ENCODE results near the gene CPSF3.

DNA sequence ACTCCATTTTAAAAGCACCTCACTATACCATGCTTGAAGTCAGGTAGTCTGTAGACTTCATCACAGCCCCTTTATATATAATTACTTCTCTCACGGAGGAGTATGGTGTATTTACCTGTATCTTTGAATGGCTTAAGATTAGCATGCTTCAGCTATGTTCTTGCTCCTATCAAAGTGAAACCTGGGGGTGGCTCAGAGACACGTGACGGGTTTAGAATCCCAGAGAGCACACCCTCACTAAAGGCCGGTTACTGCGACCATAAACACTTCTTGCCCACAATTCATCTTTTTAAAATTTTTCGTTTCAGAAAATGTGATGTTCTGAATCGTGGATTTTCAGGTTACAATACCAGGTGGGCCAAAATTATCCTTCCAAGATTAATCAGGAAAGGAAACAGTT, 54.5 kb downstream of the CPSF3 start:
- TF ChIP-seq, protein P1, sequence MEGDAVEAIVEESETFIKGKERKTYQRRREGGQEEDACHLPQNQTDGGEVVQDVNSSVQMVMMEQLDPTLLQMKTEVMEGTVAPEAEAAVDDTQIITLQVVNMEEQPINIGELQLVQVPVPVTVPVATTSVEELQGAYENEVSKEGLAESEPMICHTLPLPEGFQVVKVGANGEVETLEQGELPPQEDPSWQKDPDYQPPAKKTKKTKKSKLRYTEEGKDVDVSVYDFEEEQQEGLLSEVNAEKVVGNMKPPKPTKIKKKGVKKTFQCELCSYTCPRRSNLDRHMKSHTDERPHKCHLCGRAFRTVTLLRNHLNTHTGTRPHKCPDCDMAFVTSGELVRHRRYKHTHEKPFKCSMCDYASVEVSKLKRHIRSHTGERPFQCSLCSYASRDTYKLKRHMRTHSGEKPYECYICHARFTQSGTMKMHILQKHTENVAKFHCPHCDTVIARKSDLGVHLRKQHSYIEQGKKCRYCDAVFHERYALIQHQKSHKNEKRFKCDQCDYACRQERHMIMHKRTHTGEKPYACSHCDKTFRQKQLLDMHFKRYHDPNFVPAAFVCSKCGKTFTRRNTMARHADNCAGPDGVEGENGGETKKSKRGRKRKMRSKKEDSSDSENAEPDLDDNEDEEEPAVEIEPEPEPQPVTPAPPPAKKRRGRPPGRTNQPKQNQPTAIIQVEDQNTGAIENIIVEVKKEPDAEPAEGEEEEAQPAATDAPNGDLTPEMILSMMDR (IDR thresholded peaks at IDR 0.05), result no peak
- no peak for TF ChIP-seq POLR2A (IDR thresholded peaks at IDR 0.05)

Measured in suprapubic skin (tissue), 3 donors.